ENCODE measurements around the gene FAM83D.
A peak's percentile ranks its signal among the peaks of the same experiment; 100 is the strongest.

The FAM83D gene, protein sequence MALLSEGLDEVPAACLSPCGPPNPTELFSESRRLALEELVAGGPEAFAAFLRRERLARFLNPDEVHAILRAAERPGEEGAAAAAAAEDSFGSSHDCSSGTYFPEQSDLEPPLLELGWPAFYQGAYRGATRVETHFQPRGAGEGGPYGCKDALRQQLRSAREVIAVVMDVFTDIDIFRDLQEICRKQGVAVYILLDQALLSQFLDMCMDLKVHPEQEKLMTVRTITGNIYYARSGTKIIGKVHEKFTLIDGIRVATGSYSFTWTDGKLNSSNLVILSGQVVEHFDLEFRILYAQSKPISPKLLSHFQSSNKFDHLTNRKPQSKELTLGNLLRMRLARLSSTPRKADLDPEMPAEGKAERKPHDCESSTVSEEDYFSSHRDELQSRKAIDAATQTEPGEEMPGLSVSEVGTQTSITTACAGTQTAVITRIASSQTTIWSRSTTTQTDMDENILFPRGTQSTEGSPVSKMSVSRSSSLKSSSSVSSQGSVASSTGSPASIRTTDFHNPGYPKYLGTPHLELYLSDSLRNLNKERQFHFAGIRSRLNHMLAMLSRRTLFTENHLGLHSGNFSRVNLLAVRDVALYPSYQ

DNA sequence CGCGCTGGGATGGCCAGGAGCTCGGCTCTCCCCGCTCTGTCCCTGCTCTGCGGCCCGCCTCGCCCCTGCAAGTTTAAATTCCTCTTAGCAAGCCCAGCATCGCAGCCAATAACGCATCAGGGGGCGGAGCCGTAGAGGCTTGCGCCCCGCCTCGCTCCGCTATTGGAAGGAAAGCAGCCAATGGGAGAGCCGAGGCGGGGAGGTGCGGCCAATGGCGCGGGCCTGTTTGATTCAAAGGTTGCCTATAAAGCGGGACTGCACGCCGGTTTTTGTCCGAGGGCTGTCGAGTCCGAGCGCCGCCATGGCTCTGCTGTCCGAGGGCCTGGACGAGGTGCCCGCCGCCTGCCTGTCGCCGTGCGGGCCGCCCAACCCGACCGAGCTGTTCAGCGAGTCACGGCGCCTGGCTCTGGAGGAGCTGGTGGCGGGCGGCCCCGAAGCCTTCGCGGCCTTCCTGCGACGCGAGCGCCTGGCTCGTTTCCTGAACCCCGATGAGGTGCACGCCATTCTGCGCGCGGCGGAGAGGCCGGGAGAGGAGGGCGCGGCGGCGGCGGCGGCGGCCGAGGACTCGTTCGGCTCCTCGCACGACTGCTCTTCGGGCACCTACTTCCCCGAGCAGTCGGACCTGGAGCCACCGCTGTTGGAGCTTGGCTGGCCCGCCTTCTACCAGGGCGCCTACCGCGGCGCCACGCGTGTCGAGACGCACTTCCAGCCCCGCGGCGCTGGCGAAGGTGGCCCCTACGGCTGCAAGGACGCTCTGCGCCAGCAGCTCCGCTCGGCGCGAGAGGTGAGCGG is at the start of gene FAM83D:
Gene FAM83D (plus strand): TSS at position 276 of the 792 bp plus-strand sequence. CDS start 26 bp downstream, at position 302.
- peak; percentile 95 for DNase-seq

DNA sequence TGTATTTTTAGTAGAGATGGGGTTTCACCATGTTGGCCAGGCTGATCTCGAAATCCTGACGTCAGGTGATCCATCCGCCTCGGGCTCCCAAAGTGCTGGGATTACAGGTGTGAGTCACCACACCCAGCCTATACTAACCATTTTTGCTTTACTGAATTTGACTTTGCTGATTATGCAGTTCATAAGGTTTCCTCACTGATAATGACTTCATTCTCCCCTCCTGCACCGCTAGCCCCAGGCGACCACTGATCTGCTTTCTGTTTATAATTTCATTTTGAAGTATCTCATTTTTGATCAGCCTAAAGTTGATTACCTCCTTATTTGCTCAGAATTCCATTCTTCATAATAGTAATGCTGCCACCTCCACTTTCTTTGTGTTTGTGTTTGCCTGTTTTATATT is 48.7 kb upstream of the FAM83D start:
- DNase-seq = no peak

DNA sequence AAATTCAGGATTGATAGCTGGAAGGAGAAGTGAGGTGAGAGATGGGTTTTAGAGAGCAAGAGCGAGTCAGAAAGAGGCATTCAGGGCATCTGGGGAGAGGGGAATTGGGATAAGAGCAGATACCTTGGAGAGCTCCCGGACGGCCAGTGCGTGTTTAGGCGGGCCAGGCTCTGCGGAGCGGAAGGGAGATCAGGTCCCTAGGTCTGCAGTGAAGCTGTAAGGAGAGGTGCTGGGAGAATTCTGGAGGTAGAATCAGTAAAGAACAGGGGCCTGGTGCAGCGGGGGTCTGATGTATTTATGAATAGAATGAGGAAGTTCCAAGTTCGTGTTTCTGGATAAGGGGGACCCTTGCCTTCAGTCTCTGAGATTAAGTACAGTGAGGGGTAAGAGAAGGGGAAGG is 47.4 kb upstream of the FAM83D start:
- DNase-seq = no peak

DNA sequence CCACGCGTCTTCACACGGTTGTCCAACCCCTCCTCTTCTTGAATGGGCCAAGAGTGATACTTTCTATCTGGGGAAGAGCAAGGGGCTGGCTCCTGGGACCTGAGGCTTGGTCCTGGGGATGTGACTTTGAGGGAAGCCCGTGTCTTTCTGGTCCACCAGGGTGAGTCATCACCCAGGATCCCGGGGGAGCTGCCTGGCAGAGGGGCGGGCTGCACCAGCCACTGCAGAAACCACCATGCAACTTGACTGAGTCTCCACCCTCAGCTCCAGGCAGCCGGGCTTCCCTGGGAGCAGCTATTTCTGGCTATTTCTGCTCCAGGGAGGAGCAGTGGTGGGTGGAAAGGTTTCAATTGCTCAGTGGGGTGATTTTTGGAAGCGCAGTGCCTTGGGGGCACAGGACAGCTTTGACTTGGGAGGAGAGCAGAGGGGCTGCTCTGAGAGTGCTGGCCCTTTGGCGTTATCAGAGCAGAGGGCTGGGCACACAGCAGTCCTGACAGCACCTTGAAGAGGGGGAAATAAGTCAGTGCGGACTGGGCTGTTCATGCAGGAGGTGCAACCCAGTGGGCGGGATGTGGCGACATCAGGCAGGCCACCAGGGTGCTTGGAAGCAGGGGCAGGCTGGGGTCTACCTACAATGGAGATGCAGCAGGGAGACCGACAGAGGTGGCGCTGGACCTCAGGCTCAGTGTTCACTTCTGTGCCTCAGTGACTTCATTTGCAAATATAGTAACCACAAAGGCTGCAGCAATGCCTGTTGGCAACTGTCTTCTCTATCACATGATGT is 45.1 kb upstream of the FAM83D start:
- DNase-seq = no peak

DNA sequence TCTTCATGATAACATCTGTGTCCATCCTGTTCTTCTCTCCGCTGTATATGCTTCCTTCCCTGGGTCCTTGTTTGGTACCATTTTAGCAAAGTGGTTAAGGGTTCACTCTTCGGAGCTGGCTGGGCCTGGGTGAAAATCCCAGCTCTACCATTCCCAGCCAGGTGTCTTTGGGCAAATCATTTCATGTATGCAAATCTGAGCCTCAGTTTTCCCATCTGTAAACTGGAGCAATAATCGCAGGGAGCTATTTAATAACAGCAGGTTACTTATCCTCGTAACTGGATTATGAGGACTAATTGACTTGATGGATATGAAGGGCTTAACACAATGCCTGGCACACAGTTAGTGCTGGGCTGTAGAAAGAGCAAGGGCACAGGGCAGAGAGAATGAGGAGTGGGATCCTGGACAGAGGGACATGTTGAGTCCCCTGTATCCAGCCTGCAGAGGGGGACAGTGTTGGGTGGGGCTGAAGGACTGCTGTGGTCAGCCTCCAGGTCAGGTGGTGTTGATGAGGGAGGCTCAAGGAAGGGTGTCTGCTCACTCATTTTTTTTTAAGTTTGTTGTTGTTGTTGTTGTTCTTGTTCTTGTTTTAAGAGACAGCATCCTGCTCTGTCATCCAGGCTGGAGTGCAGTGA is 44.3 kb upstream of the FAM83D start:
- no peak for DNase-seq

DNA sequence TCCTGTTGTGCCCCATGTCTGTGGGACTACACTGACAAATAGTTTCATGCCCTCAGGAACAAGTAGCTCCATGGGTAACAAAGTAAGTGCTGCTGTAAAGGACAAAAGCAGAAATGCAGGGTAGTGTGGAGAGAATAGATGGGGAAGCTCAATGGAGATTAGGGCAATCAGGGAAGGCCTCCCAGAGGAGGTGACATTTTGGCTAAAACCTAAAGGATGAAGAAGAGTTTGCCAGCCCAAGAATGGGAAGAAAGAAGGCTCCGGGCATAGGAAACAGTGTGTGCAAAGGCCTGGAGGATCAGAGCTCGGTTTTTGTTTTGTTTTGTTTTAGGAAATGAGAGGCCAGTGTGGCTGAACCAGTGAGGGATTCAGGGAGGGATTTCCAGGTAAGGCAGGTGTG is 43.6 kb upstream of the FAM83D start:
- DNase-seq = no peak

DNA sequence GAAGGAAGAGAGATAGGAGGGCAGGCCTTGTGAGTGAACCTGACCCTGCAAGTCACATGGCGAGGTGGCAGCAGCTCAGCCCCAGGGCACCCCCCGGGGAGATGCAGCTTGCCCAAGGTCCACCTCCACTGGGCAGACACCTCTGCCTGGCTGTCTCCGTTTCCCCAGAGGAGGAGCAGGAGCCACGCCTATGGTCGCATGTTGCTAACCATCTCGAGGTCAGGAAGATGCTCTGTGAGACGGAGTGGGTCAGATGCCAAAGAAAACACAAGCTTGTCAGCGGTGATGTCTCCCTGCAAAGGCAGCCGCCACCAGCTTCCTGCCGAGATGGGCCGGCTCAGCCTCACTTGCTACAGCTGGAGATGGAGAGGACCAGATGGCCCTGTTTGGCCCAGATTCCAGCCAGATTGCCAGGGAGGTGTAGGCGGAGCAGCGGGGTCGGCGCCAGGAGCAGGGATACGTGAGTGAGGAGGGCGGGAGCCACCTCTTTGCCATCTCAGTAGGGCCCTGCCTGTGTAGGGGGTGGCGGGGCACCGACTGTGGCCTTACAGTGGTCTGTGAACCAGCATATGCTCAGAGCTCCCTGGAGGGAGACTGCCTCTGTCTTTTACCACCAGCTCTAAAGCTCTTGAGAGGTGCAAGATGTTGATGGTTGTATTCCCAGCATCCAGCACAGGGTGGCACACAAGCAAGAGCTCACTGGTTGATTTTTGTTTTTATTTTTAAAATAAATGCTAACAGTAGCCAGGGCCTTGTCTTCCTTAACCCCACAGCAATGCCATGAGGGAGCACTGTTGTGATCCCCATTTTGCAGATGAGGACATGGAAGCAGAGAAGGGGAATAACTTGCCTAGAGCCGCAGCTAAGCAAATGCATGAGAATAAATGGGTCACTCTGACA is 42.9 kb upstream of the FAM83D start:
- DNase-seq = no peak

DNA sequence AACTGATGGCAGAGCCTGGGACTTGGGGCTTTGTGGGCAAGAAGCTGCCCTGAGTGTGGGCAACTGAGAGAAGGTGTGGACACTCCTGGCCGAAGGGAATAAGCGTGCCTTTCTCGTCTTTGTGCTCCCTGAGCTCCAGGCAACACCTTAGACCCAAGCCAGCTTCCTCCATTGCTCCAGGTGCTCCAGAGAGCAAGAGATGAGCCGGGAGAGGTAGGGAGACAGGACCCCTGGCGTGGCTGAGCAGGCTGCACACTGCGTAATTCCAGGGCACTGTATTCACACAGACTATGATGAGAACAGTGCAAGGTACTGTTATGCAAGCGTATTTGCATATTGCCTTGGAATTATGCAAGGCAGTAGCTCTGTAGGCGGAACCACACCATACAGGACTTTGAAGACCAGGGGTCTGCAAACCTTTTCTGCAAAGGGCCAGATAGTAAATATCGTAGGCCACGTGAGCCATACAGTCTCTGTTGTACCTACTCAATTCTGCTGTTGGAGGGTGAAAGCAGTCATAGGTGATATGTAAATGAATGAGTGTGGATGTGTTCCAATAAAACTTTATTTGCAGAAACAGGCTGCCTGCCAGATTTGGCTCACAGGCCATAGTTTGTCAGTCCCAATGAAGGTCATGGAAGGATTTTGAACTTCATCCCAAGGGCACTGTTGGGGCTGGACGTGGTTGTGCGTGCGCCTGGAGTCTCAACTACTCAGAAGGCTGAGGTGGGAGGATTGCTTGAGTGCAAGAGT is 42.1 kb upstream of the FAM83D start:
- DNase-seq = no peak

DNA sequence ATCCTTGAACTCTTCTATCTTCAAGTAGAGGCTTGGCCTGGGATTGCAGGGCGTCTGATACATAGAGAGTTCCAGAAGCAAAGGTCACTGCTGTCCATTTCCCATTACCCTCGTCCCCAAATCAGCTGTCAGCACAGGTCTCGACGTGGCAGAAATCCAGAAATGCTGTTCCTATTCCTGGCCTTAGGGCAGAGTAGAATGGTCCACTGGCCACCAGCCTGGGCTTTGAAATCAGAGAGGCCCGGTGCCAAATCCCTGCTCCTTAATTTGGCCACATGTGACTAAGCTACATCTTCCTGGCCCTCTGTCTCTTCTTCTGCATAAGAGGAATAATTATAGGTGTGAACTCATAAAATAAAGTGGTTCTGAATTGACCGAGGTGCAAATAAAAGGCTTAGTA is 40.9 kb upstream of the FAM83D start:
- no peak for DNase-seq

DNA sequence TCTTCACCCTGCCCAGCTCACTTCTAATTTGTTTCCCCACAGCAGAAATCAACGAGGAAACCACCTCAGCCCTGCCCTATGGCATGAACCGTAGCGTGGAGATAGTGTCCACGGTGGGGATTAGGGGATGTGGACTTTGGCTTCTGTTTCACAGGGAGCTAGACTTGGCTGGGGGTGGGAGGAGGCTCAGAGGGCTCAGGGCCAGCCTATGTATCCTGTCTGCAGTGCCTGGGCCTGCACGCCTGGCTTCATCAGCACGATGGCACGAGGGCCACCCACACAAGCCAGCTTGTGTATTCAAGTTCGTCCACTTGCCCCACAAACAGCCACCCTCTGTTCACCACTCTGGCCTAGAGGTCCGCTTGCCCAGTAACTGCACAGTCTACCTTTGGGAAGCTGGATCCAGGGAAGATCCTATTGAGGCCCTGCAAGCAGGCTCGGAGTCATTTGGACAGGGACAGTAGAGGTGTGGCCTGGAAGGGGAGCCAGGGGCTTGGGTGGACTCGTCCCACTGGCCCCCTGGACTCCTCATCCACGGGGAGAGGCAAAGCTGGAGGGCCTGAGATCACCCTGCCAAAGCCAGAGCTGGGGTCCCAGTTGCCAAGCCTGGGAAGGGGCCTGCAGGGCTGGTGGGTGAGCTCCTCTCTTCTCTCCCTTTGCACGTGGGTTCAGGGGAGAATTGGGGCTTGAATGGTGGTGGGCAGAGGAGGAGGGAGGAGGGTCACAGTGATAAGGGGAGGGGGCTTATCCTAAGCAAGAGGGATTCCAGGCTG is 38.0 kb upstream of the FAM83D start:
- DNase-seq = no peak

DNA sequence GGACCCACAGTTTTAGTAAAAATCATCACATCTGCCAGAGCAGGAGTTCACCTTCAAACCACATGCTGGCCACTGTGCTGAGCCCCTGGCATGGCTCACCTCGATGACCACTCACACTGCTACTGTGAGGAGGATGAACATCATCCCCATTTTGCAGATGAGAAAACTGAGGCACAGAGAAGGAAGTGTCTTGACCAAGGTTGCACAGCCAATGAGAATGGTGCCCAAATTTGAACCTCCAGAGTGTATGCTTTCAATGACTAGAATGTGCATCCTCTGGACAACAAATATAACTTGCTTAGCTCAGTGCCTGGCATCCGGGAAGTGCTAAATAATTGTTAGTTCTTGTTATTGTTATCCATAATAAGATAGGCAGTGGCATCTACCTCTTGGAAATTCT is 37.2 kb upstream of the FAM83D start:
- no peak for DNase-seq

DNA sequence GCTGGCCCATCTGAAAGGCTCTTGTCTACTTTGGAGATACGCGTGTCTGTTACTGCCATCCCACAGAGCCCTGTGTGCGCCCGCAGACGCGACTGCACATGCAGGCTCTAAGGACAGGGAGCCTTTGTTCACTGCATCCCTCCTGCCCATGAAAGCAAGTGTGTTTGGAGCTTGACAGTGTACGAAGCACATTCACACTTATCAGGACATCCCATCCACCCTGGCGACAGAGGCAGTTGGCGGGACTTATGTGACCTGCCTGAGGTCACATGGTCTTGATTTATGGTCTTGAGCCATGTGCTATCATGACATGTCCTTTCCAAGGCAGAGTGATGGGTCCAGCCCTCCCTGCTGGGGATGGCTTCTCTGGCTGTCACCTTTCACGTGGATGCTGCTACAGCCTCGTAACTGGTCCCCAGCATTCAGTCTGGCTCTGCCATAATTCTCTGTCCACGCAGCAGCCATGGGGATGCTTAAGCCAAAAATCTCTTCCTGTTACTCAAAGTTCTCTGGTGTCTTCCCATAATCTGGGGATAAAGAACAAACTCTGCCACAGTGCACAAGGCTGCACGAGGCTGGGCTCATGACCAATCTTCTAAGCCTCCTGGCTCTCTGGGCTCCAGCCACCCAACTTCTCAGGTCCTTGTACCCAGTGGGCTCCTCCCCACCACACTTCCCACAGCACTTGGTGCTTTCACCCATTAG is 36.3 kb upstream of the FAM83D start:
- no peak for DNase-seq

DNA sequence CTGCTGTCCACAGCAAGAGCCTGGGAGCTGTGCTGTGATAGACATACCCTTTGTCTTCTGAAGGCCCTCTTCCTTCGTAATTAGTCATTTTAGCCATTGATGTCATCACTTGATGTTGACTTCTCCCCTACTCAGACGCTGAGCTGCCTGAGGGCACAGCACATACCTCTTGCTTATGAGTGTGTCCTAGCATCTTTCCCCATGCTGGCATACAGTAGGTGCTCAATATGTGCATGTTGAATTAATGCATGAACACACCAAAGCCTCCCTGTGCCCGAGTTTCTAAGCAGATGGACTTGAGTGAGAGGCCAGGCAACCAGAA is 35.8 kb upstream of the FAM83D start:
- no peak for DNase-seq

DNA sequence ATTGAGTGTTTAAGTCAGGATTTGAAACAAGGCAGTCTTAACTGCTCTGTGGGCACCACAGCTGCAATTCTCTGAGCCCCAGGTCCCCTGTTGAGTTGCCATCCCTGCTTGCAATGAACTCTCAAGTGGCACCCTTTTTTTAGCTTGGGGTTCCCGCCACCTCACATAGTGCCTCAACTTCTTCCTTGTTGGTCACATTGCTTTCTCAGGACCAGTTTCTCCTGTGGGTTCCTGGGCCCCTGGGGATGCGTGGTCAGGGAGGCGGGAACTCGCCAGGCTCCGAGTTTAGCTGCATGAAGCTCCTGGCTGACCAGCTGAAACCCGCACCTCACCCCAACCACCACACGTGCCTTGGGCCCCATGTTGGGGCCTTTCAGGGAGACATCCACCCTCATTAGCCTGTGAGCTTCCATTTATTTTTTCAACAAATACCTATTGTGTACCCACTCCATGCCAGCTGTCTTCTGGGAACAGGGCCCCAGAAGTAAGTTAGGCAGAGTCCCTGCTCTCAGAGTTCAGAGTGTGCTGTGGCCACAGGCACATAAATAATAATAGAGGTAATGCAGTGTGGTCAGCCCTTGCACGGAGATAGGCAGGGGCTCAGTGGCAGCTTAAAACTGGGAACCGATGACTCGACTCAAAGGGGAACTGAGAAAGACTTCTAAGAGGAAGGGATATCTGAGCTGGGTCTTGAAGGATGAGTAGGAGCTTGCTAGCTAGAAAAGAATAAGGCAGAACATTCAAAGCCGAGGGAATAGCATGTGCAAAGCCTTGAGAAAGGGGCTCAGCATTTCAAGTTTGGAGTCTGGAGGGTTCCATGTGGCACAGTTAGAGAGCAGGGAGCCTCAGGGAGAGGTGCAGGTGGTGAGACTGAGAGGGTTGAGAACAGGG is 33.9 kb upstream of the FAM83D start:
- DNase-seq = no peak

DNA sequence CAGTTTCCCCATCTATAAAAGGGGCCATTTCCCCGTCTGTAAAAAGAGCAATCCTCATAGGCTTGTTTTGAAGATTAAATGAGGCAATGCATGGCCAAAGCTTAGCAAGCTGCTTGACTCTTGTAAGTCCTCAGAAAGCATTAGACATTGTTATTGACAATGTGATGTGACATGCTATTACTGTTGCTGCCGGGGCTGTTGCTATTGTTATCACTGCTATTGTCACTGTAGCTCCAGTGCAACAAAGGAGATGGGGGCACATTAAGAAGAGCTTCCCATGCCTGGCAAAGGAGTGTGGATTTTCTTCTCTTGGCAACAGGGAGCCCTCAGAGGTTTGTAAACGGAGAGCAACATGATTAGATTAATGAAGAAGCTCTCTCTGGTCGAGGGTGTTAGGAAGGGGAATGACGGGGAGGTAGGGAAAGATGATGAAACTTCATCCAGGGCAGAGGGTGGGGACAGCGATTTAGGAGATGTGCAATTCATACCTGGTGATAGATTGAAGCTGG is 33.1 kb upstream of the FAM83D start:
- DNase-seq = no peak

DNA sequence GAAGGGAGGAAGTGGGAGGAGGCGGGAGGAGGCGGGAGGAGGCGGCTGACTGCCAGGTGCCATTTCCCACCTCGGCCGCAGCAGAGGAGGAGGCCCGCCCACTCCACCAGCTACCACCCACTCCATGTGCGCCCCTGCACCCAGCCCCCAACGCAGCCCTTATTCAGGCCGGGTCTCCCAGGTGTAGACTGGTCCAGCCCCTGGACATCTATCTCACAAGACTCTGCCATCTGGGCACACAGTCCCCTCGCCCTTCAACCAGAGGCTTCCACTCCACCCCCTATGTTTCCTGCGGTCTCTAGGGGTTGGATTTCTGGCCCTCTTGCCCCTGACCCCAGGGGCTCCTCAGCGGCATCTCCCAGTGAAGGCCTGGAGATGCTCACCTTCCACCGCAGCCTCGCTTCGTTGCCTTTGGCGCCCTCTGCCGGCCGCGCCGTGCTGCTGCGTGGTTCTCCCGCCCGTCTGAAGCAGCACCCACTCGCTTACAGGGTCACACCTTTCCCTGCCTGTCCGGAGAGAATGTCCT is 32.6 kb upstream of the FAM83D start:
- peak; percentile 2 for DNase-seq

DNA sequence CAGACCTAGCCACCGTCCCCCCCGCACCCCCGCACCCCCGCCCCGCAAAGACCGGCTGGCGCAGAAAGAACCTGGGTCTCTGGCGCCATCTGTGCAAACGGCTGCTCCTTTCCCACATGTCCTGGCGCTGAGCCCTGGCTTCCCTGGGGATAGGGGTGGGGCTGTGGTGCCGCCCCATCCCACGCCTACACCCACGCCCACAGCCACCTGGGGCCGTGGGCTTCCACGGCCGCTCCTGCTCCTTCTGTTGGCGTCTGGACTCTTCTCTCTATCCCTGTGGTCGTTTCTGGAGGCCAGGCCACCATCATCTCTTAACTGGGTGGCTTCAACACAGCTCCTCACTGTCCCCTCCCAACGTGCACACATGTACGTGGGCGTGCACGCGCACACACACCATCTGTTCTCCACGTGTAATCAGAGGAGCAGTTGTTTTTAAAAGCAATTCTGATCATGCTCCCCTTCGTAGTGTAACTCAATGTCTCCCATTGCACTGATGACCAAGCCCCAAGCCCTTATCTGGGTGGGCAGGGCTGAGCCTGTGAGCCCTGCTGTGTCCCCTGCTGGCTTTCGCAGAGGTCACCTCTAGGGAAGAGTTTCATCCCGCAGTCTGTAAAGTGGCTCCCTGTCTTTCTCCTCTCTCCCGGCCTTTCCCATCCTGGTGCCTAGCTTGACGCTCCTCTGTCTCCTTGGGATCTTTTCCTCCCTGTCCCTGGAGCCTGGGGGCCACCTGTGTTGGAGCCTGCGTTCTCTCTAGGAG is 31.9 kb upstream of the FAM83D start:
- DNase-seq = no peak
